Type B pancreatic cell (in vitro differentiated cells): ENCODE results near the gene EIF1AD. TPM values are rescaled to one million over a fixed set of nuclear protein-coding genes. Genes with fewer than 3 reads are reported as not detected.
"Not testable (repeated sequence)": the region's sequence is repeated elsewhere in the genome, so short reads cannot be mapped to it uniquely, and the experiment has no call there.

Source experiments
- DNase-seq: peaks from one replicate; pipeline ENCODE4 v3.0.0; 2021; ENCODE audit warnings: mixed read lengths; ENCODE audit not compliant: unreplicated experiment; ENCODE audit errors: extremely low spot score
- H3K27ac Mint-ChIP-seq: 2 replicates; pipeline ENCODE4 v1.8.0; 2021; ENCODE audit warnings: mild to moderate bottlenecking, mixed read lengths
- H3K27me3 Mint-ChIP-seq: 2 replicates; pipeline ENCODE4 v1.8.0; 2021; ENCODE audit warnings: mixed read lengths
- H3K36me3 Mint-ChIP-seq: 2 replicates; pipeline ENCODE4 v1.8.0; 2021; ENCODE audit warnings: mixed read lengths
- H3K4me1 Mint-ChIP-seq: one replicate; pipeline ENCODE4 v1.8.0; 2021; ENCODE audit warnings: mixed read lengths; ENCODE audit not compliant: unreplicated experiment
- H3K4me3 Mint-ChIP-seq: 2 replicates; pipeline ENCODE4 v1.8.0; 2021; ENCODE audit warnings: mild to moderate bottlenecking, mixed read lengths
- H3K9me3 Mint-ChIP-seq: 2 replicates; pipeline ENCODE4 v1.8.0; 2021; ENCODE audit warnings: mixed read lengths
- CTCF ChIP-seq: fragments of 200-600 bp; sonication (generic); conservative IDR thresholded peaks from 2 replicates; pipeline ENCODE4 v1.5.0; 2021; ENCODE audit warnings: antibody characterized with exemption, mild to moderate bottlenecking
- total RNA-seq: library from RNA; stranded (reverse); gene quantifications from 2 replicates; pipeline ENCODE4 v1.2.1, GENCODE V29; 2021; ENCODE audit warnings: low replicate concordance

Gene EIF1AD
- total RNA-seq, 1 donor from 2014 or later = 44.8 TPM

- H3K4me3 Mint-ChIP-seq = peak overlapping the region; percentile 96
- H3K9me3 Mint-ChIP-seq = no peaks in the 10 kb centered on the region
- DNase-seq = no peak
- peak overlapping the region; percentile 96 for H3K27ac Mint-ChIP-seq
- no peaks in the 10 kb centered on the region for H3K27me3 Mint-ChIP-seq
- no peak for TF ChIP-seq CTCF
- peaks cover 20% of the 10 kb centered on the region for H3K4me1 Mint-ChIP-seq
- peaks cover 14% of the 10 kb centered on the region for H3K36me3 Mint-ChIP-seq
Observed at GRCh38 chr11:65960824-65961266, 41.1 kb downstream of the EIF1AD start.

DNA sequence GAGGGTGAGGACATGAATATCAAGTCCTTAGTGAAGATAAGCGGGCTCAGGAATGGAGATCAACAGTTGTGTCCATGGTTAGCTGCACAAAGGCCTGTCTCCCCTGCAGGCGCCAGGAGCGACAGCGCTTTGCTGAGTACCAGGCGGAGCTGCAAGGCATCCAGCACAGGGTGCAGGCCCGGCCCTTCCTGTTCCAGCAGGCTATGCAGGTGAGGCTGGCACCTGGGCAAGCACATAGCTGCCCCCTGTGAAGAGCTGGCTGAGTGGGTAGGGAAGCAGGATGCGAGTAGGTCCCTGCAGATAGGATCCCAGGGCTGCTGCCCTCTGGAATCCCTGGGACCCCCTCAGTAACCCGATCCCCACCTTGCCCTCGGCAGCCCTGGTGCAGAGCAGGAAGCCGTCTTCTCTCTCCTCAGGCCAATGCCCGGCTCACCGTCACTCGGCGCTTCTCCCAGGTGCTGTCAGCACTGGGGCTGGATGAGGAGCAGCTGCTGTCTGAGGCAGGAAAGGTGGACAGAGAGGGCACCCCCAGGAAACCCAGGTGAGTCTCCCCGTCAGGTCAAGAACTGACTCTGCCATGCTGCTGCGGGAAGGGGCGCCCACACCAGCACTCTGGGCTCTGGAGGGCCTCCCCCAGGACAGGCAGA is 43.1 kb downstream of the EIF1AD start:
- Mint-ChIP-seq H3K27ac (no peak overlapping the region), H3K36me3 (peaks cover 8% of the 10 kb centered on the region), H3K4me1 (peaks cover 20% of the 10 kb centered on the region), H3K4me3 (no peak overlapping the region), H3K9me3 (no peaks in the 10 kb centered on the region), H3K27me3 (no peaks in the 10 kb centered on the region)
- no peak for TF ChIP-seq CTCF
- DNase-seq = no peak

- Mint-ChIP-seq H3K27ac (no peak overlapping the region), H3K9me3 (no peaks in the 10 kb centered on the region), H3K4me3 (no peak overlapping the region), H3K4me1 (peaks cover 19% of the 10 kb centered on the region), H3K27me3 (no peaks in the 10 kb centered on the region), H3K36me3 (peaks cover 8% of the 10 kb centered on the region)
- no peak for TF ChIP-seq CTCF
- DNase-seq = no peak
Observed at GRCh38 chr11:65958291-65958690, 43.7 kb downstream of the EIF1AD start.

DNA sequence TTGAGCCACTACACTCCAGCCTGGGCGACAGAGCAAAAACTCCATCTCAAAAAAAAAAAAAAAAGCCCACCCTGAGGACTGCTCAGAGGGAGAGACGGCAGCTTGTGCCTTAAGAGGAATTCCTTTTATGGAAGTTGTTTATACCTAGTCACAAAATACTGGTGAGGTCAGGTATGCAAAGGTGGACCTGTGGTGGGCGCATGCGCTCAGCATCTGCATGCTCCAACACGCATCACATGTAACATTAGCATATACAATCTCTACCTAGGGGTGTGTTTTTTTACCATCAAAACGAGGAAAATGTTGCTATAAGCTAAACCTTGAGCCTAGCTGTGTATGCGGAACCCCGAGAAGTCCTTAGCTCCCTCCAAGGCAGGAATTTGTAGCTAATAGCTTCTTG is 47.2 kb downstream of the EIF1AD start:
- no peaks in the 10 kb centered on the region for H3K36me3 Mint-ChIP-seq
- H3K27ac Mint-ChIP-seq = no peak overlapping the region
- H3K9me3 Mint-ChIP-seq = no peaks in the 10 kb centered on the region
- peaks cover 3% of the 10 kb centered on the region for H3K27me3 Mint-ChIP-seq
- no peaks in the 10 kb centered on the region for H3K4me1 Mint-ChIP-seq
- DNase-seq = no peak
- H3K4me3 Mint-ChIP-seq = no peak overlapping the region
- no peak for TF ChIP-seq CTCF

DNA sequence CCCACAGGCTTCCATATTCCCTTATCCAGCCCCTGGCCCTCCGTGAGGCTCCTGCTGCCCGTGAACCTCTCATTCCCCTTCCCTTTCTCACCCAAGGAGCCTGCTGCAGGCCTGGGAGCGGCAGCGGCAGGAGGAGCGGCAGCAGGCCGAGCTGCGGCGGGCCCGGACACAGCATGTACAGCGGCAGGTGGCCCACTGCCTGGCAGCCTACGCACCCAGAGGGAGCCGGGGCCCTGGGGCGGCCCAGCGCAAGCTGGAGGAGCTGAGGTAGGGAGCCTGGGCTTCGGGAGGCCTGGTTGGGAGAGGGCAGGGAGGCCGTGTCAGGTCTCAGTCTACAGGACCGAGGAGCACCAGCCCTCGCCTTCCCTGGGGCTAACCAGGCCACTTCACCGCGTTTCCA is 48.5 kb downstream of the EIF1AD start:
- H3K4me3 Mint-ChIP-seq = no peak overlapping the region
- peaks cover 8% of the 10 kb centered on the region for H3K27me3 Mint-ChIP-seq
- TF ChIP-seq CTCF = no peak
- H3K4me1 Mint-ChIP-seq = no peaks in the 10 kb centered on the region
- no peaks in the 10 kb centered on the region for H3K9me3 Mint-ChIP-seq
- no peak for DNase-seq
- H3K36me3 Mint-ChIP-seq = no peaks in the 10 kb centered on the region
- H3K27ac Mint-ChIP-seq = no peak overlapping the region

DNA sequence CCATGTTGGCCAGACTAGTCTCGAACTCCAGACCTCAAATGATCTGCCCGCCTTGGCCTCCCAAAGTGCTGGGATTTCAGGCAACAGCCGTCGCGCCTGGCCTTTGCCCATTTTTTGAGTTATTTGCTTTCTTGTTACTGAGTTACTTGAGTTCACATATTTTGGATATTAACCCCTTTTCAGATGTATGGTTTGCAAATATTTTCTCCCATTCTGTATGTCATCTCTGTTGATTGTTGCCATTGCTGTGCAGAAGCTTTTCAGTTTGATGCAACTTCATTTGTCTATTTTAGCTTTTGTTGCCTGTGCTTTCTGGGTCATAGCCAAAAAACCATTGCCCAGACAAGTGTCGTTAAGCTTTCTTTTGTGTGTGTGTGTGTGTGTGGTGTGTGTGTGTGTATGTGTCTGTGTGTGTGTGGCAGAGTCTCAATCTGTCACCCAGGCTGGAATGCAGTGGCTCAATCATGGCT is 49.9 kb downstream of the EIF1AD start:
- Mint-ChIP-seq H3K27ac (peak overlapping the region; percentile 31), H3K36me3 (no peaks in the 10 kb centered on the region), H3K9me3 (no peaks in the 10 kb centered on the region), H3K4me1 (no peaks in the 10 kb centered on the region), H3K4me3 (no peak overlapping the region), H3K27me3 (peaks cover 12% of the 10 kb centered on the region)
- DNase-seq = no peak
- TF ChIP-seq CTCF = no peak

DNA sequence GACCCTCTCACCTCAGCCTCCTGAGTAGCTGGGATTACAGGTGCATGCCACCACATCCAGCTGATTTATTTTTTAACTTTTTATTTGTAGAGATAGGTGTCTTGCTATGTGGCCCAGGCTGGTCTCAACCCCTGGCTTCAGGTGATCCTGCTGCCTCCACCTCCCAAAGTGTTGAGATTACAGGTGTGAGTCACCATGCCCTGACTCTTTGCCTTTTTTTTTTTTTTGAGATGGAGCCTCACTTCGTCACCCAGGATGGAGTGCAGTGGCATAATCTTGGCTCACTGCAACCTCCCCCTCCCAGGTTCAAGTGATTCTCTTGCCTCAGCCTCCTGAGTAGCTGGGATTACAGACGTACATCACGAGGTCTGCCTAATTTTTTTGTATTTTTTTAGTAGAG is 50.3 kb downstream of the EIF1AD start:
- H3K4me3 Mint-ChIP-seq = not testable (repeated sequence)

DNA sequence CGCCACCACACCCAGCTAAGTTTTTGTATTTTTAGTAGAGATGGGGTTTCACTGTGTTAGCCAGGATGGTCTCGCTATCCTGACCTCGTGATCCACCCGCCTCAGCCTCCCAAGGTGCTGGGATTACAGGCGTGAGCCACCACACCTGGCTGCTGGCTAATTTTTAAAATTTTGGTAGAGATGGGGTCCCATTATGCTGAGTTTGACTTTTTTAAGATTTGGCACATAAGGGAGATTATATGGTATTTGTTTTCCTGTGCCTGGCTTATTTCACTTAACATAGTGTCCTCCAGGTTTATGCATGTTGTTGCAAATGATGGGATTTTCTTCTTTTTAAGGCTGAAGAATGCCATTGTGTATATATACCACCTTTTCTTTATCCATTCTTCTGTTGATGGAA is 51.2 kb downstream of the EIF1AD start:
- H3K27ac Mint-ChIP-seq = not testable (repeated sequence)

More for the DNA sequence above, 50.3 kb downstream of the EIF1AD start:
- H3K36me3 Mint-ChIP-seq, DNase-seq, H3K9me3 Mint-ChIP-seq, H3K27ac Mint-ChIP-seq, H3K4me1 Mint-ChIP-seq: not testable (repeated sequence)
- peaks cover 12% of the 10 kb centered on the region for H3K27me3 Mint-ChIP-seq

More for the DNA sequence above, 51.2 kb downstream of the EIF1AD start:
- H3K36me3 Mint-ChIP-seq, DNase-seq, H3K4me1 Mint-ChIP-seq, H3K4me3 Mint-ChIP-seq, H3K9me3 Mint-ChIP-seq: not testable (repeated sequence)
- peaks cover 12% of the 10 kb centered on the region for H3K27me3 Mint-ChIP-seq
